Activated naive CD8-positive, alpha-beta T cell treated with anti-CD3 and anti-CD28 coated beads, Interleukin-2, amount 10 ng/mL, durations not matched to agents 7 days and 5 days (primary cell): Measurements from ENCODE around the gene TLR6. TPM values are rescaled to one million over a fixed set of nuclear protein-coding genes. Genes with fewer than 3 reads are reported as not detected.
"Not testable (repeated sequence)": the region's sequence is repeated elsewhere in the genome, so short reads cannot be mapped to it uniquely, and the experiment has no call there.

Source experiments
- ATAC-seq: fragments of 150-1000 bp; cut with Tn5 transposase; one replicate; pipeline ENCODE4 v1.10.0; 2021; ENCODE audit warnings: low read depth, moderate library complexity
- POLR2A ChIA-PET: fragments of 350-600 bp; sonication (Branson Sonifier 250); formaldehyde crosslinking; loops from one replicate; lab custom pipeline; 2021; ENCODE audit warnings: antibody characterized with exemption; lab: Charles Lee
- DNase-seq: peaks from one replicate; pipeline ENCODE4 v3.0.0; 2021
- H3K27ac Mint-ChIP-seq: one replicate; pipeline ENCODE4 v1.8.0; 2022; ENCODE audit warnings: mild to moderate bottlenecking, mixed read lengths
- H3K27me3 Mint-ChIP-seq: one replicate; pipeline ENCODE4 v1.8.0; 2022; ENCODE audit warnings: mild to moderate bottlenecking, moderate library complexity, mixed read lengths
- H3K36me3 Mint-ChIP-seq: one replicate; pipeline ENCODE4 v1.8.0; 2021; ENCODE audit warnings: mild to moderate bottlenecking, mixed read lengths
- H3K4me1 Mint-ChIP-seq: one replicate; pipeline ENCODE4 v1.8.0; 2021; ENCODE audit warnings: mixed read lengths
- H3K4me3 Mint-ChIP-seq: one replicate; pipeline ENCODE4 v1.8.0; 2022; ENCODE audit warnings: mild to moderate bottlenecking, moderate library complexity, mixed read lengths
- H3K9me3 Mint-ChIP-seq: one replicate; pipeline ENCODE4 v1.8.0; 2021; ENCODE audit warnings: mixed read lengths
- total RNA-seq, 2 experiments: library from RNA; stranded (reverse); gene quantifications; one replicate each; pipeline ENCODE4 v1.2.3, GENCODE V29; 2021

TLR6 gene
- total RNA-seq, 2 experiments from 2014 or later, result 4.8 to 5.9 TPM

- ATAC-seq (no peak), DNase-seq (no peak)
- peaks cover 2% of the 10 kb centered on the region for H3K4me1 Mint-ChIP-seq
- peaks cover 11% of the 10 kb centered on the region for H3K36me3 Mint-ChIP-seq
- H3K9me3 Mint-ChIP-seq, result peaks cover 13% of the 10 kb centered on the region
- no peaks in the 10 kb centered on the region for H3K27me3 Mint-ChIP-seq
- H3K4me3 Mint-ChIP-seq, result no peak overlapping the region
- POLR2A ChIA-PET, result no interaction called here
- no peak overlapping the region for H3K27ac Mint-ChIP-seq
Observed at GRCh38 chr4:38829237-38829636, 27.4 kb downstream of the TLR6 start.

DNA sequence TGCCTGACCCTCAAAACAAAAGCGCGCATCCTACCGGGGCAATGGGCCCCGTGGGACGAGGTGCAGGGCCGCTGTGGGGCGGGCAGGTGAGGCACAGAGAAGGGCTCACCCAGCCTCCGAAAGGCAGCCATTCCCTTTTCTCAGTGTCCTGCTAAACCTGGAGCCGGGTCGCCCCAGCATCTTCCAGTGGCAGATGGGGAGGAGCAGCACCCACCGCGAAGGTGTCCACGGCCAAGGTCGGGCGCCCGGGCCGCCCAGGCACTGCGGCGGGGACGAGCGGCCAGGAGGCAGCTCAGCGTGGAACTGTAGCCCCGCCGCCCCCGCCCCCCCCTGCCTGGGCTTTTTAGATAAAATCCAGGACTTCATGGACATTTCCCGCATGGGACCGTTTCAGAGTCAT lies 32.9 kb downstream of the TLR6 start:
- Mint-ChIP-seq H3K36me3 (peaks cover 12% of the 10 kb centered on the region), H3K27ac (no peak overlapping the region), H3K4me3 (no peak overlapping the region), H3K27me3 (no peaks in the 10 kb centered on the region), H3K9me3 (peaks cover 18% of the 10 kb centered on the region), H3K4me1 (peaks cover 7% of the 10 kb centered on the region)
- ATAC-seq (no peak), DNase-seq (no peak)
- POLR2A ChIA-PET, result no interaction called here

GRCh38 chr4:38822748-38823303 lies 33.8 kb downstream of the TLR6 start:
- DNase-seq (no peak), ATAC-seq (no peak)
- Mint-ChIP-seq H3K27me3 (no peaks in the 10 kb centered on the region), H3K4me1 (peaks cover 7% of the 10 kb centered on the region), H3K27ac (no peak overlapping the region), H3K9me3 (peaks cover 18% of the 10 kb centered on the region), H3K4me3 (no peak overlapping the region), H3K36me3 (peaks cover 12% of the 10 kb centered on the region)
- POLR2A ChIA-PET, result no interaction called here

- H3K4me1 Mint-ChIP-seq, result peaks cover 7% of the 10 kb centered on the region
- H3K27me3 Mint-ChIP-seq, result no peaks in the 10 kb centered on the region
- ATAC-seq (no peak), DNase-seq (no peak)
- no peak overlapping the region for H3K27ac Mint-ChIP-seq
- POLR2A ChIA-PET, result no interaction called here
- peaks cover 10% of the 10 kb centered on the region for H3K36me3 Mint-ChIP-seq
- no peak overlapping the region for H3K4me3 Mint-ChIP-seq
- H3K9me3 Mint-ChIP-seq, result peaks cover 18% of the 10 kb centered on the region
Observed at GRCh38 chr4:38821739-38822138, 34.9 kb downstream of the TLR6 start.

DNA sequence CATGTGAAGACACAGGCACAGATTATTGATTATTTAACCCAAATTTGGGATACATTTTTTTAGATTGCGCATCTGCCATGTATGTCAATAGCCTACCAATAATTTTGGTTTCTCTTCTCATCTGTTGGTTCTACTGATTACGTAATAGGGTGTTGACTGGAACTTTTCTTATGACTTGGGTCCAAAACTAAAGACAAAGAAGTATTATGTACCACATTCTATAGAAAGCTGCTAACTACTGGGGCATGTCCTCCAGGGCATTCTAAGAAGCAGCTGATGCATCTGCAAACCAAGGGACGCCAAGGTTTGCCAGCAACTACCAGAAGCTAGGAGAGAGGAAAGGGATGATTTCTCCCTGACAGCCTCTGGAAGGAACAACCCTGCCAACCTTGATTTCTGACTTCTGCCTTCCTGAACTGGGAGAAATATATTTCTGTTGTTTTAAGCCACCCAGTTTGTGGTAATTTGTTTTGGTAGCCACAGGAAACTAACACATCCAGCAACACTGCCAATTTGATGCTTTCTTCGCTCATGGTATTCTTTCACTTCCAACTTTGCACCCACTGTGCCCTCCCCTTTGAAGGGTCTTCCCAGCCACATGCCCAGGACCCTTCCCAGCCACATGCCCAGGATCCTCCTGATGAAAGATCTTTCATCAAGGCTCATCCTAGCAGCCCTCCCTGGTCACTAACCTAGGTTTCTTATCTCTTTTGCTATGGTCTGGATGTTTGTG lies 36.1 kb downstream of the TLR6 start:
- Mint-ChIP-seq H3K4me1 (peaks cover 7% of the 10 kb centered on the region), H3K36me3 (peaks cover 8% of the 10 kb centered on the region), H3K27me3 (peaks cover 2% of the 10 kb centered on the region), H3K9me3 (peaks cover 15% of the 10 kb centered on the region), H3K4me3 (no peak overlapping the region), H3K27ac (peak overlapping the region; percentile 48)
- no peak for ATAC-seq
- DNase-seq, result no peak
- POLR2A ChIA-PET, result interaction anchor here (0.6 kb wide), 1 partner anchor 65 kb away, joined by 3 read pairs; no protein-coding TSS in a partner anchor

GRCh38 chr4:38819569-38819968 lies 37.0 kb downstream of the TLR6 start:
- Mint-ChIP-seq H3K36me3 (peaks cover 10% of the 10 kb centered on the region), H3K9me3 (peaks cover 13% of the 10 kb centered on the region), H3K4me3 (no peak overlapping the region), H3K27ac (no peak overlapping the region), H3K4me1 (peaks cover 7% of the 10 kb centered on the region), H3K27me3 (peaks cover 3% of the 10 kb centered on the region)
- ATAC-seq, result no peak
- POLR2A ChIA-PET, result no interaction called here
- DNase-seq, result no peak

GRCh38 chr4:38818441-38818976 lies 38.1 kb downstream of the TLR6 start:
- Mint-ChIP-seq H3K4me1 (peaks cover 9% of the 10 kb centered on the region), H3K36me3 (peaks cover 11% of the 10 kb centered on the region), H3K27ac (no peak overlapping the region), H3K27me3 (peaks cover 3% of the 10 kb centered on the region), H3K4me3 (no peak overlapping the region), H3K9me3 (peaks cover 15% of the 10 kb centered on the region)
- DNase-seq, result no peak
- POLR2A ChIA-PET, result no interaction called here
- no peak for ATAC-seq

DNA sequence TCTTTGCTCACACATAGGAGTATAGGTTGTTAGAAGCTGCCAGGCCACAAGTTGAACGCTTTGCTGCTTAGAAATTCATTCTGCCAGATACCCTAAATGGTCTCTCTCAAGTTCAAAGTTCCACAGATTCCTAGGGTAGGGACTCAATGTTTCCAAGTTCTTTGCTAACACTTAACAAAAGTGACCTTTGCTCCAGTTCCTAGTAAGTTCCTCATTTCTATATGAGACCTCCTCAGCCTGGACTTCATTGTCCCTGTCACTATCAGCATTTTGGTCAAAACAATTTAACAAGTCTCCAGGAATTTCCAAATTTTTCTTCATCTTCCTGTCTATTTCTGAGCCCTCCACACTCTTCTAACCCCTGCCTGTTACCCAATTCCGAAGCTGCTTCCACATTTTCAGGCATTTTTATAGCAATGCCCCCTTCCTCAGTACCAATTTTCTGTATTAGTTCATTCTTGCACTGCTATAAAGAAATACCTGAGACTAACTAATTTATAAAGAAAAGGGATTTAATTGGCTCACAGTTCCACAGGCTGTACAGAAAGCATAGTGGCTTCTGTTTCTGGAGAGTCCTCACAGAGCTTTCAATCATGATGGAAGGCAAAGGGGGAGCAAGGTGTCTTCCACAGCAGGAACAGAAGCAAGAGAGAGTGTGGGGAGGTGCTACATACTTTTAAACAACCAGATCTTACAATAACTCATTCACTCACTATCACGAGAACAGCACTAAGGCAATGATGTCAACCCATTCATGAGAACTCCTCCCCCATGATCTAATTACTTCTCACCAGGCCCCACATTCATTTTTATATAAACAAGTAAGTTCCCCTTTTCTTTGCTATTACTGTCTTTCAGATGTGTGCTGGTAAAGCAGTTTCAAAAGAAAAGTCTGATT lies 40.5 kb downstream of the TLR6 start:
- H3K27ac Mint-ChIP-seq, result no peak overlapping the region

GRCh38 chr4:38814386-38814785 lies 42.2 kb downstream of the TLR6 start:
- DNase-seq (no peak), ATAC-seq (no peak)
- peaks cover 5% of the 10 kb centered on the region for H3K9me3 Mint-ChIP-seq
- peaks cover 5% of the 10 kb centered on the region for H3K4me1 Mint-ChIP-seq
- H3K36me3 Mint-ChIP-seq, result peaks cover 7% of the 10 kb centered on the region
- H3K4me3 Mint-ChIP-seq, result no peak overlapping the region
- POLR2A ChIA-PET, result no interaction called here
- H3K27ac Mint-ChIP-seq, result peak overlapping the region; percentile 18
- peaks cover 3% of the 10 kb centered on the region for H3K27me3 Mint-ChIP-seq

More for the DNA sequence above, 40.5 kb downstream of the TLR6 start:
- Mint-ChIP-seq H3K4me1 (peaks cover 9% of the 10 kb centered on the region), H3K9me3 (peaks cover 5% of the 10 kb centered on the region), H3K27me3 (peaks cover 3% of the 10 kb centered on the region), H3K36me3 (peaks cover 7% of the 10 kb centered on the region), H3K4me3 (no peak overlapping the region)
- POLR2A ChIA-PET, result no interaction called here
- ATAC-seq (no peak), DNase-seq (no peak)

DNA sequence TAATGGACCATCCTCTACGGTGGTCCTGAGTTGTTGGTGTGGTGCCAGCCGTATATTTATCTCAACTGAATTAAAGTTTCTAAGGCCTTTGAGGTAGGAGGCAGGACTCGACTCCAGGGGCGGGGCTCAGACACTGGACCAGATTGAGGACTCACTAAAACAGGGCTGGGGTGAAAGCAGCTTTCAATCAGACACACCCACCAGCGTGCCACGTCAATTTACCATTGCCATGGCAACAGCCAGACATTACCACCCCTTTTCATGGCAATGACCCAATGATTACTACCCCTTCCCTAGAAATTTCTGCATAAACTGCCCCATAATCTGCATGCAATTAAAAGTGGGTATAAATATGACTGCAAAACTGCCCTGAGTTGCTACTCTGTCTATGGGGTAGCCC lies 45.3 kb downstream of the TLR6 start:
- Mint-ChIP-seq H3K27me3 (peaks cover 3% of the 10 kb centered on the region), H3K4me1 (peaks cover 2% of the 10 kb centered on the region), H3K4me3 (no peak overlapping the region), H3K9me3 (peaks cover 5% of the 10 kb centered on the region), H3K36me3 (peaks cover 5% of the 10 kb centered on the region), H3K27ac (no peak overlapping the region)
- ATAC-seq (no peak), DNase-seq (no peak)
- POLR2A ChIA-PET, result no interaction called here

- H3K27me3 Mint-ChIP-seq, result not testable (repeated sequence)
Observed at GRCh38 chr4:38807462-38807861, 49.2 kb downstream of the TLR6 start.

DNA sequence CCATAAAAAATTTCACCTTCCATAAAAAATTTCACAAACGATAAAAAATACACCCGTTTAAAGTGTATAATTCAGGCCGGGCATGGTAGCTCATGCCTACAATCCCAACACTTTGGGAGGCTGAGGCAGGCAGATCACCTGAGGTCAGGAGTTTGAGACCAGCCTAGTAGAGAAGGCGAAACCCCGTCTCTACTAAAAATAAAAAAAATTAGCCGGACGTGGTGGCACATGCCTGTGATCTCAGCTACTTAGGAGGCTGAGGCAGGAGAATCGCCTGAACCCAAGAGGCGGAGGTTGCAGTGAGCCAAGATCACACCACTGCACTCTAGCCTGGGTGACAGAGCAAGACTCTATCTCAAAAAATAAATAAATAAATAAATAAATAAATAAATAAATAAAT lies 50.4 kb downstream of the TLR6 start:
- not testable (repeated sequence) for H3K9me3 Mint-ChIP-seq, DNase-seq, H3K27ac Mint-ChIP-seq, H3K27me3 Mint-ChIP-seq, ATAC-seq
- POLR2A ChIA-PET, result interaction anchor here (1.2 kb wide), 1 partner anchor 15 kb away, joined by 5 read pairs; no protein-coding TSS in a partner anchor
- Mint-ChIP-seq H3K4me1 (peaks cover 23% of the 10 kb centered on the region), H3K36me3 (peaks cover 22% of the 10 kb centered on the region), H3K4me3 (peak overlapping the region; percentile 99)

More at GRCh38 chr4:38807462-38807861, 49.2 kb downstream of the TLR6 start:
- ATAC-seq, POLR2A ChIA-PET, H3K9me3 Mint-ChIP-seq, H3K27ac Mint-ChIP-seq, DNase-seq, H3K4me3 Mint-ChIP-seq: not testable (repeated sequence)
- H3K4me1 Mint-ChIP-seq, result peaks cover 23% of the 10 kb centered on the region
- peaks cover 15% of the 10 kb centered on the region for H3K36me3 Mint-ChIP-seq

DNA sequence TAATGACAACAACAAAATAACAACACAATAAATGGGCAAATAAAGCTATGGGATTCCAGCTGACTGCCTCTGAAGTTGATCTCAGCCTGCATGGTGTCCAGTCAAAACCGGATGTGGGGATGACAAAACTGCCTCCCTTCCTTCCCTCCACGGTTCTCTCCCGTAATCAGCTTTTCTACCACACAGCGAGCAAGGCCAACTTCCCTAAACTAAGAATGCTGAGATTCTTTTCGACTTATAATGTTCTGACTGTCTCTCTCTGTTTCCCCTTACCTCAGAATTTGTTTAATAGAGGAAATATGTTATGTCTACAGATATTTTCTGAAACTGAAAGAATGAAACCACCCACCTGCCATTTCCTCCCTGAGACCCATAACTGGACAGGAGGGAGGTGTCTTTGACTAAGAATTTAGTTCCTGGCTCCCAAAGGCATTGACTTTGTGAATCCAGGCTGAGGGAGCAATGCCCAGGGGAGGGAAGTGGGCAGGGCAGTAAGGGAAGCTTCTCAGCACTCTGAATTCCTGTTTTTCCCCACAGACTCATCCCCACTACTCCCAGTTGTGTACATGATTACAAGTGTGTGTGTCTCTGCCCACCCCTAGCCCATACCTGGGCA lies 51.0 kb downstream of the TLR6 start:
- H3K27ac Mint-ChIP-seq, result peak overlapping the region; percentile 97
- peaks cover 3% of the 10 kb centered on the region for H3K9me3 Mint-ChIP-seq
- ATAC-seq (peak; percentile 12), DNase-seq (no peak)
- POLR2A ChIA-PET, result interaction anchor here (1.2 to 1.3 kb wide), 2 partner anchors 14 to 53 kb away, joined by 5 read pairs; no protein-coding TSS in a partner anchor
- H3K4me3 Mint-ChIP-seq, result peak overlapping the region; percentile 99
- H3K27me3 Mint-ChIP-seq, result no peaks in the 10 kb centered on the region
- H3K4me1 Mint-ChIP-seq, result peaks cover 23% of the 10 kb centered on the region
- peaks cover 28% of the 10 kb centered on the region for H3K36me3 Mint-ChIP-seq
